GM21528 (cell line): ENCODE measurements around the gene BAX.

Experiments used
- ATAC-seq: cut with Tn5 transposase; IDR thresholded peaks from one replicate; pipeline ENCODE4 v1.9.1; 2021; ENCODE audit warnings: mild to moderate bottlenecking, moderate library complexity; ENCODE audit not compliant: unreplicated experiment, low FRiP score

BAX gene

GRCh38 chr19:48928164-48929025, 26.3 kb upstream of the BAX start:
- no peak for ATAC-seq

- no peak for ATAC-seq
Observed at GRCh38 chr19:48933382-48933932, 21.2 kb upstream of the BAX start, which contains the start of gene DHDH. DHDH (plus strand) TSS chr19:48933699; CDS start chr19:48933722, 23 bp downstream.

- no peak for ATAC-seq
Observed at GRCh38 chr19:48934837-48935236, 19.8 kb upstream of the BAX start.

GRCh38 chr19:48935864-48936263, 18.8 kb upstream of the BAX start:
- ATAC-seq = no peak

GRCh38 chr19:48938256-48938655, 16.4 kb upstream of the BAX start:
- no peak for ATAC-seq

GRCh38 chr19:48940902-48941301, 13.8 kb upstream of the BAX start:
- ATAC-seq = no peak

- ATAC-seq = no peak
Observed at GRCh38 chr19:48943081-48943480, 11.6 kb upstream of the BAX start.

- no peak for ATAC-seq
Observed at GRCh38 chr19:48945415-48945814, 9.3 kb upstream of the BAX start.

GRCh38 chr19:48945817-48946216, 8.9 kb upstream of the BAX start:
- no peak for ATAC-seq

GRCh38 chr19:48946463-48947257, 8.0 kb upstream of the BAX start:
- no peak for ATAC-seq

- no peak for ATAC-seq
Observed at GRCh38 chr19:48947258-48947542, 7.5 kb upstream of the BAX start.

- ATAC-seq = no peak
Observed at GRCh38 chr19:48950159-48950558, 4.5 kb upstream of the BAX start.

- no peak for ATAC-seq
Observed at GRCh38 chr19:48950830-48951519, 3.7 kb upstream of the BAX start.

GRCh38 chr19:48953141-48953540, 1.5 kb upstream of the BAX start:
- ATAC-seq = no peak

- ATAC-seq = no peak
Observed at GRCh38 chr19:48953990-48954594, 583 bp upstream of the BAX start.

GRCh38 chr19:48955308-48955958, 758 bp downstream of the BAX start:
- ATAC-seq = peak; percentile 13

- ATAC-seq = no peak
Observed at GRCh38 chr19:48958006-48958405, 3.3 kb downstream of the BAX start.

GRCh38 chr19:48959341-48960239, 4.9 kb downstream of the BAX start:
- no peak for ATAC-seq

GRCh38 chr19:48961051-48961649, 6.5 kb downstream of the BAX start:
- ATAC-seq = no peak
